Liver (tissue), 9 donors: Measurements from ENCODE around the gene EPB41L4A. TPM values are rescaled to one million over a fixed set of nuclear protein-coding genes. Genes with fewer than 3 reads are reported as not detected.

ENCODE experiments used
- DNase-seq: peaks from one replicate; pipeline ENCODE4 v3.0.0-alpha.2; 2017; ENCODE audit warnings: low spot score
- H3K27ac ChIP-seq, 2 donors: one replicate each; pipeline ENCODE4 v1.7.0; 2013; ENCODE audit warnings: inconsistent platforms in 2 of 2, low read length in 2 of 2, control low read depth in 1 of 2, low read depth in 1 of 2, mild to moderate bottlenecking in 1 of 2
- H3K27me3 ChIP-seq, 4 donors: one replicate each; pipeline versions ENCODE4 v1.6.1 to v1.7.0; 2013; ENCODE audit warnings: low read length in 3 of 4, inconsistent platforms in 1 of 4, mild to moderate bottlenecking in 1 of 4, moderate library complexity in 1 of 4; ENCODE audit not compliant: control insufficient read depth in 4 of 4, insufficient read depth in 4 of 4
- H3K36me3 ChIP-seq, 4 donors: one replicate each; pipeline versions ENCODE4 v1.6.1 to v1.7.0; 2013; ENCODE audit warnings: low read length in 3 of 4, mild to moderate bottlenecking in 3 of 4, low read depth in 1 of 4, moderate library complexity in 1 of 4; ENCODE audit not compliant: control insufficient read depth in 4 of 4, insufficient read depth in 3 of 4
- H3K4me1 ChIP-seq, 4 donors: one replicate each; pipeline versions ENCODE4 v1.6.1 to v1.7.0; 2013; ENCODE audit warnings: low read length in 3 of 4, mild to moderate bottlenecking in 3 of 4, moderate library complexity in 1 of 4; ENCODE audit not compliant: control insufficient read depth in 4 of 4, insufficient read depth in 4 of 4
- H3K4me3 ChIP-seq, 3 donors: one replicate each; pipeline versions ENCODE4 v1.6.1 to v1.7.0; 2013; ENCODE audit warnings: low read length in 3 of 3, control low read depth in 1 of 3, low read depth in 1 of 3, mild to moderate bottlenecking in 1 of 3
- H3K9ac ChIP-seq, 2 donors: one replicate each; pipeline ENCODE4 v1.7.0; 2013; ENCODE audit warnings: low read length in 2 of 2, mild to moderate bottlenecking in 2 of 2, moderate library complexity in 2 of 2, control low read depth in 1 of 2, low read depth in 1 of 2
- H3K9me3 ChIP-seq, 4 donors: one replicate each; pipeline versions ENCODE4 v1.6.1 to v1.7.0; 2013; ENCODE audit warnings: low read length in 3 of 4; ENCODE audit not compliant: control insufficient read depth in 4 of 4
- EGR1 ChIP-seq, 2 donors: IDR thresholded peaks; 2 replicates each; pipeline ENCODE4 v1.6.1; 2016 to 2018; ENCODE audit warnings: antibody characterized with exemption in 2 of 2, low read depth in 2 of 2
- FOXA1 ChIP-seq: IDR thresholded peaks from 2 replicates; pipeline ENCODE4 v1.6.1; 2016; ENCODE audit warnings: antibody characterized with exemption
- FOXA2 ChIP-seq: IDR thresholded peaks from 2 replicates; pipeline ENCODE4 v1.6.1; 2016; ENCODE audit warnings: antibody characterized with exemption
- GABPA ChIP-seq, 2 donors: IDR thresholded peaks in 1 of 2; conservative IDR thresholded peaks in 1 of 2; 2 replicates each; pipeline ENCODE4 v1.6.1; 2016; ENCODE audit warnings: antibody characterized with exemption in 2 of 2, mild to moderate bottlenecking in 1 of 2, moderate library complexity in 1 of 2
- HNF4A ChIP-seq, 2 donors: conservative IDR thresholded peaks; 2 replicates each; pipeline ENCODE4 v1.6.1; 2016; ENCODE audit warnings: antibody characterized with exemption in 2 of 2, mild to moderate bottlenecking in 2 of 2
- HNF4G ChIP-seq: IDR thresholded peaks from 2 replicates; pipeline ENCODE4 v1.6.1; 2016; ENCODE audit warnings: antibody characterized with exemption
- JUND ChIP-seq, 2 donors: IDR thresholded peaks; 2 replicates each; pipeline ENCODE4 v1.6.1; 2016; ENCODE audit warnings: antibody characterized with exemption in 2 of 2
- NR2F2 ChIP-seq: IDR thresholded peaks from 2 replicates; pipeline ENCODE4 v1.6.1; 2016; ENCODE audit warnings: antibody characterized with exemption
- RAD21 ChIP-seq, 2 donors: IDR thresholded peaks; 2 replicates each; pipeline ENCODE4 v1.6.1; 2016; ENCODE audit warnings: antibody characterized with exemption in 2 of 2, mild to moderate bottlenecking in 2 of 2
- RXRA ChIP-seq, 2 donors: IDR thresholded peaks; 2 replicates each; pipeline ENCODE4 v1.6.1; 2017 to 2018; ENCODE audit warnings: antibody characterized with exemption in 2 of 2, mild to moderate bottlenecking in 1 of 2
- TAF1 ChIP-seq: conservative IDR thresholded peaks from 2 replicates; pipeline ENCODE4 v1.6.1; 2016; ENCODE audit warnings: antibody characterized with exemption, mild to moderate bottlenecking
- YY1 ChIP-seq: IDR thresholded peaks from 2 replicates; pipeline ENCODE4 v1.6.1; 2016; ENCODE audit warnings: antibody characterized with exemption, mild to moderate bottlenecking
- polyA plus RNA-seq, 2 donors: library from polyadenylated mRNA; stranded (reverse) in 1 of 2; unstranded in 1 of 2; fragments of 200-250 nt in 1 of 2; fragments of >200 nt in 1 of 2; fragmentation: Nextera tagmentation in 1 of 2; extraction: Ambion mirVana in 1 of 2; gene quantifications; one replicate each; pipeline versions ENCODE4 v1.2.1 to v1.2.3, GENCODE V29; 2013 to 2015
- total RNA-seq, 2 donors: library from RNA; depleted of rRNA; stranded (reverse); fragments of >200 nt; gene quantifications; one replicate each; pipeline ENCODE4 v1.2.3, GENCODE V29; 2014
- TF ChIP-seq, protein P1 (sequence below): IDR thresholded peaks from 2 replicates; pipeline ENCODE4 v1.6.1; 2016; ENCODE audit warnings: antibody characterized with exemption
- TF ChIP-seq, protein P2 (sequence below): IDR thresholded peaks from 2 replicates; pipeline ENCODE4 v1.6.1; 2016; ENCODE audit warnings: antibody characterized with exemption
- TF ChIP-seq, protein P3 (sequence below): IDR thresholded peaks from 2 replicates; pipeline ENCODE4 v1.6.1; 2016; ENCODE audit warnings: antibody characterized with exemption, mild to moderate bottlenecking
- TF ChIP-seq, protein P4 (sequence below): fragments of 150-350 bp; IDR thresholded peaks from 2 replicates; pipeline ENCODE4 v1.5.1; 2017; ENCODE audit warnings: improper control_type of control experiment, low read depth, low read length; ENCODE audit not compliant: missing input control
- TF ChIP-seq, protein P5 (sequence below): IDR thresholded peaks from 2 replicates; pipeline ENCODE4 v1.6.1; 2016; ENCODE audit warnings: antibody characterized with exemption
- donor health status: healthy.
- donor health status: healthy.
- donor health status: healthy.
- donor health status: healthy.
- donor health status: healthy.

The EPB41L4A gene
- total and polyA plus RNA-seq, 4 donors: 1.1 to 8.0 (median 3.9) TPM

DNA sequence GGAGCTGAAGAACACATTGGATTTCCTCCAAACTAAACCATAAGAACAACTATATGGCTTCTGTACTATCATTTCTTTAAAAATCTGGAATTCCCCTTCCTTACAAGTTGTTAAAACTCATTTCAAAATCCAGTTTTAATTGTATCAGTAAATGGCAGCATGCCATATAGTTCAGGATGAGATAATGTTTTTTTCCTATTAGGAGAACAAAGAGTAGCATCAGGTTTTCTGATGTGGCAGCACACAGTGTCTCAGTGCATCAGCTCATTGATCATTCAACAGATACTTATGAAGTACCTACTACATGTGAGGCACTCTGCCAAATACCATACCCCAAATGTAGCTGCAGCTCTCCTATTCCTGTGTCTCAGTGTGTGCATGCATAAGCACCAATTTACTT lies 161.1 kb downstream of the EPB41L4A start:
- Histone ChIP-seq H3K4me1 (no peaks in the 10 kb centered on the region), H3K27ac (no peak overlapping the region), H3K27me3 (no peaks in the 10 kb centered on the region), H3K36me3 (no peaks in the 10 kb centered on the region), H3K4me3 (no peak overlapping the region), H3K9ac (no peak overlapping the region), H3K9me3 (no peaks in the 10 kb centered on the region)
- TF ChIP-seq, protein P1, sequence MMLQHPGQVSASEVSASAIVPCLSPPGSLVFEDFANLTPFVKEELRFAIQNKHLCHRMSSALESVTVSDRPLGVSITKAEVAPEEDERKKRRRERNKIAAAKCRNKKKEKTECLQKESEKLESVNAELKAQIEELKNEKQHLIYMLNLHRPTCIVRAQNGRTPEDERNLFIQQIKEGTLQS: no peak
- TF ChIP-seq RXRA (IDR thresholded peaks at IDR 0.05) (no peak), HNF4A (conservative IDR thresholded peaks at IDR 0.05) (no peak), JUND (IDR thresholded peaks at IDR 0.05) (no peak), EGR1 (IDR thresholded peaks at IDR 0.05; ENCODE audit: low read depth in 2 of 2) (no peak), FOXA2 (no peak), FOXA1 (no peak)
- TF ChIP-seq, protein P2, sequence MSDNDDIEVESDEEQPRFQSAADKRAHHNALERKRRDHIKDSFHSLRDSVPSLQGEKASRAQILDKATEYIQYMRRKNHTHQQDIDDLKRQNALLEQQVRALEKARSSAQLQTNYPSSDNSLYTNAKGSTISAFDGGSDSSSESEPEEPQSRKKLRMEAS: no peak
- DNase-seq: no peak

DNA sequence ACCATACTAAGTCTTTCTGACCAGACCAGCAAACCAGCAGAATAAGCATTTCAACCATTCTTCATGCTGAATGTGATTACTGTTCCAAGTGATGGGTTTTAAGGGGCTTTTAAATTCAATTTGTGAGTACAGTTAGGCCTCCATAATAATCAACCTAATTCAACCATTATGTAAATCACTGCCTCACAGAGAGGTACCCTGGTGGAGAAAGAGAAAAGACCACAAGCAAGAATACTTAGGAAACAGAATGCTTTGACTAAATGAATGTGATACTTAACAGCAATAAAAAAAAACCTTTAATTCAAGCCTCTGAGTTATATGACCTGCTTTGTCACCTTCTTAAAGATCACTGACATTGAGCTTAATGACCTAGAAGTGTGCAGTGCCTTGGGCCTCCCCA lies 162.1 kb downstream of the EPB41L4A start:
- Histone ChIP-seq H3K36me3 (no peaks in the 10 kb centered on the region), H3K4me3 (no peak overlapping the region), H3K9ac (no peak overlapping the region), H3K9me3 (no peaks in the 10 kb centered on the region), H3K4me1 (no peaks in the 10 kb centered on the region), H3K27me3 (no peaks in the 10 kb centered on the region), H3K27ac (no peak overlapping the region)
- DNase-seq: no peak
- no peak for TF ChIP-seq YY1
- no peak for TF ChIP-seq JUND (IDR thresholded peaks at IDR 0.05)
- TF ChIP-seq FOXA2: no peak
- TF ChIP-seq, protein P3, sequence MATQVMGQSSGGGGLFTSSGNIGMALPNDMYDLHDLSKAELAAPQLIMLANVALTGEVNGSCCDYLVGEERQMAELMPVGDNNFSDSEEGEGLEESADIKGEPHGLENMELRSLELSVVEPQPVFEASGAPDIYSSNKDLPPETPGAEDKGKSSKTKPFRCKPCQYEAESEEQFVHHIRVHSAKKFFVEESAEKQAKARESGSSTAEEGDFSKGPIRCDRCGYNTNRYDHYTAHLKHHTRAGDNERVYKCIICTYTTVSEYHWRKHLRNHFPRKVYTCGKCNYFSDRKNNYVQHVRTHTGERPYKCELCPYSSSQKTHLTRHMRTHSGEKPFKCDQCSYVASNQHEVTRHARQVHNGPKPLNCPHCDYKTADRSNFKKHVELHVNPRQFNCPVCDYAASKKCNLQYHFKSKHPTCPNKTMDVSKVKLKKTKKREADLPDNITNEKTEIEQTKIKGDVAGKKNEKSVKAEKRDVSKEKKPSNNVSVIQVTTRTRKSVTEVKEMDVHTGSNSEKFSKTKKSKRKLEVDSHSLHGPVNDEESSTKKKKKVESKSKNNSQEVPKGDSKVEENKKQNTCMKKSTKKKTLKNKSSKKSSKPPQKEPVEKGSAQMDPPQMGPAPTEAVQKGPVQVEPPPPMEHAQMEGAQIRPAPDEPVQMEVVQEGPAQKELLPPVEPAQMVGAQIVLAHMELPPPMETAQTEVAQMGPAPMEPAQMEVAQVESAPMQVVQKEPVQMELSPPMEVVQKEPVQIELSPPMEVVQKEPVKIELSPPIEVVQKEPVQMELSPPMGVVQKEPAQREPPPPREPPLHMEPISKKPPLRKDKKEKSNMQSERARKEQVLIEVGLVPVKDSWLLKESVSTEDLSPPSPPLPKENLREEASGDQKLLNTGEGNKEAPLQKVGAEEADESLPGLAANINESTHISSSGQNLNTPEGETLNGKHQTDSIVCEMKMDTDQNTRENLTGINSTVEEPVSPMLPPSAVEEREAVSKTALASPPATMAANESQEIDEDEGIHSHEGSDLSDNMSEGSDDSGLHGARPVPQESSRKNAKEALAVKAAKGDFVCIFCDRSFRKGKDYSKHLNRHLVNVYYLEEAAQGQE: no peak
- no peak for TF ChIP-seq HNF4G
- TF ChIP-seq HNF4A (conservative IDR thresholded peaks at IDR 0.05): no peak
- no peak for TF ChIP-seq GABPA (IDR thresholded peaks at IDR 0.05 in 1 of 2, conservative IDR thresholded peaks at IDR 0.05 in 1 of 2)
- TF ChIP-seq, protein P4, sequence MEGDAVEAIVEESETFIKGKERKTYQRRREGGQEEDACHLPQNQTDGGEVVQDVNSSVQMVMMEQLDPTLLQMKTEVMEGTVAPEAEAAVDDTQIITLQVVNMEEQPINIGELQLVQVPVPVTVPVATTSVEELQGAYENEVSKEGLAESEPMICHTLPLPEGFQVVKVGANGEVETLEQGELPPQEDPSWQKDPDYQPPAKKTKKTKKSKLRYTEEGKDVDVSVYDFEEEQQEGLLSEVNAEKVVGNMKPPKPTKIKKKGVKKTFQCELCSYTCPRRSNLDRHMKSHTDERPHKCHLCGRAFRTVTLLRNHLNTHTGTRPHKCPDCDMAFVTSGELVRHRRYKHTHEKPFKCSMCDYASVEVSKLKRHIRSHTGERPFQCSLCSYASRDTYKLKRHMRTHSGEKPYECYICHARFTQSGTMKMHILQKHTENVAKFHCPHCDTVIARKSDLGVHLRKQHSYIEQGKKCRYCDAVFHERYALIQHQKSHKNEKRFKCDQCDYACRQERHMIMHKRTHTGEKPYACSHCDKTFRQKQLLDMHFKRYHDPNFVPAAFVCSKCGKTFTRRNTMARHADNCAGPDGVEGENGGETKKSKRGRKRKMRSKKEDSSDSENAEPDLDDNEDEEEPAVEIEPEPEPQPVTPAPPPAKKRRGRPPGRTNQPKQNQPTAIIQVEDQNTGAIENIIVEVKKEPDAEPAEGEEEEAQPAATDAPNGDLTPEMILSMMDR: no peak
- TF ChIP-seq RAD21 (IDR thresholded peaks at IDR 0.05): no peak
- TF ChIP-seq RXRA (IDR thresholded peaks at IDR 0.05): no peak
- TF ChIP-seq, protein P5, sequence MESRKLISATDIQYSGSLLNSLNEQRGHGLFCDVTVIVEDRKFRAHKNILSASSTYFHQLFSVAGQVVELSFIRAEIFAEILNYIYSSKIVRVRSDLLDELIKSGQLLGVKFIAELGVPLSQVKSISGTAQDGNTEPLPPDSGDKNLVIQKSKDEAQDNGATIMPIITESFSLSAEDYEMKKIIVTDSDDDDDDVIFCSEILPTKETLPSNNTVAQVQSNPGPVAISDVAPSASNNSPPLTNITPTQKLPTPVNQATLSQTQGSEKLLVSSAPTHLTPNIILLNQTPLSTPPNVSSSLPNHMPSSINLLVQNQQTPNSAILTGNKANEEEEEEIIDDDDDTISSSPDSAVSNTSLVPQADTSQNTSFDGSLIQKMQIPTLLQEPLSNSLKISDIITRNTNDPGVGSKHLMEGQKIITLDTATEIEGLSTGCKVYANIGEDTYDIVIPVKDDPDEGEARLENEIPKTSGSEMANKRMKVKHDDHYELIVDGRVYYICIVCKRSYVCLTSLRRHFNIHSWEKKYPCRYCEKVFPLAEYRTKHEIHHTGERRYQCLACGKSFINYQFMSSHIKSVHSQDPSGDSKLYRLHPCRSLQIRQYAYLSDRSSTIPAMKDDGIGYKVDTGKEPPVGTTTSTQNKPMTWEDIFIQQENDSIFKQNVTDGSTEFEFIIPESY: no peak
- no peak for TF ChIP-seq NR2F2
- no peak for TF ChIP-seq TAF1
- no peak for TF ChIP-seq FOXA1
